GM12878 (cell line): Measurements from ENCODE around the gene NFKBIE. TPM values are rescaled to one million over a fixed set of nuclear protein-coding genes. Genes with fewer than 3 reads are reported as not detected.
A peak's percentile ranks its signal among the peaks of the same experiment; 100 is the strongest.

Experiments used
- CEBPZ ChIP-seq: fragments of 150-350 bp; IDR thresholded peaks from 2 replicates; pipeline ENCODE4 v1.6.1; 2016; ENCODE audit warnings: low read depth, low read length
- CREM ChIP-seq: IDR thresholded peaks from 2 replicates; pipeline ENCODE4 v1.6.1; 2014; ENCODE audit warnings: antibody characterized with exemption, low read depth
- FOXM1 ChIP-seq: IDR thresholded peaks from 2 replicates; pipeline ENCODE4 v1.6.1; 2012; ENCODE audit warnings: low read depth, mild to moderate bottlenecking, inconsistent platforms, low read length, moderate library complexity
- HDGF ChIP-seq: fragments of 450-650 bp; IDR thresholded peaks from 2 replicates; pipeline ENCODE4 v1.6.1; 2016; ENCODE audit warnings: antibody characterized with exemption
- IRF4 ChIP-seq: IDR thresholded peaks from 2 replicates; pipeline ENCODE4 v1.6.1; 2011; ENCODE audit warnings: low read depth, low read length
- MLLT1 ChIP-seq: fragments of 450-650 bp; IDR thresholded peaks from 2 replicates; pipeline ENCODE4 v1.6.1; 2016; ENCODE audit warnings: mild to moderate bottlenecking
- MTA3 ChIP-seq: IDR thresholded peaks from 2 replicates; pipeline ENCODE4 v1.6.1; 2012; ENCODE audit warnings: low read length, inconsistent platforms, borderline replicate concordance
- REST ChIP-seq: IDR thresholded peaks from 2 replicates; pipeline ENCODE4 v1.6.1; 2012; ENCODE audit warnings: mild to moderate bottlenecking, low read depth, low read length
- SPI1 ChIP-seq: IDR thresholded peaks from 2 replicates; pipeline ENCODE4 v1.6.1; 2011; ENCODE audit warnings: low read depth, mild to moderate bottlenecking, low read length, moderate library complexity, borderline replicate concordance; ENCODE audit not compliant: insufficient read depth
- TCF12 ChIP-seq: IDR thresholded peaks from 2 replicates; pipeline ENCODE4 v1.6.1; 2011; ENCODE audit warnings: low read depth, mild to moderate bottlenecking, low read length
- YY1 ChIP-seq: IDR thresholded peaks from 2 replicates; pipeline ENCODE4 v1.6.1; 2011; ENCODE audit warnings: low read depth, mild to moderate bottlenecking, low read length
- ZNF622 ChIP-seq: fragments of 450-650 bp; IDR thresholded peaks from 2 replicates; pipeline ENCODE4 v1.6.1; 2017; ENCODE audit warnings: mild to moderate bottlenecking, inconsistent platforms
- ZNF687 ChIP-seq: fragments of 450-650 bp; IDR thresholded peaks from 2 replicates; pipeline ENCODE4 v1.6.1; 2017; ENCODE audit warnings: mild to moderate bottlenecking, moderate library complexity
- polyA plus RNA-seq, 11 experiments: library from polyadenylated mRNA; depleted of rRNA in 4 of 11; unstranded in 6 of 11; stranded (reverse) in 5 of 11; fragments of >200 nt; fragmentation: Nextera tagmentation in 4 of 11; fragmentation: Illumina TruSeq in 1 of 11; extraction: Ambion mirVana in 4 of 11; extraction: Trizol in 1 of 11; gene quantifications; 1 replicate in 1 of 11; 2 replicates in 10 of 11; pipeline versions ENCODE4 v1.2.1 to v1.2.3, GENCODE V29; 2011 to 2016; ENCODE audit warnings: inconsistent platforms in 2 of 11, missing spikeins in 2 of 11, low read depth in 1 of 11
- total RNA-seq, 4 experiments: library from RNA; depleted of rRNA in 3 of 4; stranded (reverse); fragments of >200 nt in 3 of 4; fragmentation: Illumina TruSeq in 1 of 4; extraction: Trizol in 1 of 4; gene quantifications; 2 replicates each; pipeline versions ENCODE4 v1.2.1 to v1.2.3, GENCODE V29; 2013 to 2021

Gene NFKBIE
- total and polyA plus RNA-seq, 10 of the 15 experiments (the other 5 are each of a cell fraction or from before 2014, with no cell fraction given), result 10.4 to 106 (median 38.8) TPM

- no peak for TF ChIP-seq REST
- TF ChIP-seq ZNF687, result no peak
- no peak for TF ChIP-seq FOXM1
- no peak for TF ChIP-seq MTA3
- no peak for TF ChIP-seq HDGF
- no peak for TF ChIP-seq CREM
- TF ChIP-seq SPI1, result no peak
- TF ChIP-seq TCF12, result no peak
- no peak for TF ChIP-seq CEBPZ
- peak; percentile 58 for TF ChIP-seq MLLT1
- no peak for TF ChIP-seq IRF4
- no peak for TF ChIP-seq YY1
- TF ChIP-seq ZNF622, result no peak
Measured at GRCh38 chr6:44219815-44220784, 45.3 kb downstream of the NFKBIE start (continued).
